ENCODE results near the gene RUNX1. TPM values are rescaled to one million over a fixed set of nuclear protein-coding genes. Genes with fewer than 3 reads are reported as not detected.

The RUNX1 gene
- polyA plus RNA-seq, 1 donor, result 9.2 TPM

DNA sequence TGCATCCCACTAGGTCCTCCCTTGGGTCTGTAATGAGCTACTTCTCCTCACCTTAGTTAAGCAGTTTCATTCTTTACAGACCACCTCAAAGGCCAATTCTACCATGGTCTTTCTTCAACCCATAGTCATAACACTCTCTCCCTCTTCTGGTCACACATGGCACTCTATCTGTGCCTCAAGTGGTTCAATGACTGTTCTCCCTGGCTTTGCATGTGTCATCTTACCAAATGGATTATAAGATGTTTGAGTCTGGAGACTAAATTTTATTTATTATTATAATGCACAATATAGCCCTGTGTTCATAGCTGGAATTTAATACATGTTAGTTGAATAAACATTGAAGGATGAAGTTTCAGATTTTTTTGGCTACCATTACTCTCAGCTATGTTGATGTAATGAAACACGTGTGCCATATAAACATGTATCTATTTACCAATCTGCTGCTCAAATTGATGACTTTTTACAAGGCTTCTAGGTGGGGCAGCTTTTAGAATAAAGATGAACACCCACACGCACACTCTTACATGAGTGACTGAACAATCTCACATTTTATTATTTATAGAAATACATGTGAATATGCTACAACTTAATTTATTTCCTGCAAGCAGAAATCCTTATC lies 102.1 kb downstream of the RUNX1 start:
- H3K27ac ChIP-seq (ENCODE audit: low read length), result no peak overlapping the region
- H3K36me3 ChIP-seq (ENCODE audit: control insufficient read depth, insufficient read depth, low read length), result no peaks in the 10 kb centered on the region
- no peaks in the 10 kb centered on the region for H3K9me3 ChIP-seq (ENCODE audit: control insufficient read depth, low read depth, low read length)
- no CpG with 5 or more reads among the region's 2 CpGs for WGBS (ENCODE audit: insufficient coverage, low lambda C conversion rate)
- no peaks in the 10 kb centered on the region for H3K27me3 ChIP-seq (ENCODE audit: control insufficient read depth, insufficient read depth, low read length)
- H3K4me3 ChIP-seq (ENCODE audit: low read length), result no peak overlapping the region
- no peaks in the 10 kb centered on the region for H3K4me1 ChIP-seq (ENCODE audit: control insufficient read depth, insufficient read depth, low read length)
- no peak for DNase-seq

DNA sequence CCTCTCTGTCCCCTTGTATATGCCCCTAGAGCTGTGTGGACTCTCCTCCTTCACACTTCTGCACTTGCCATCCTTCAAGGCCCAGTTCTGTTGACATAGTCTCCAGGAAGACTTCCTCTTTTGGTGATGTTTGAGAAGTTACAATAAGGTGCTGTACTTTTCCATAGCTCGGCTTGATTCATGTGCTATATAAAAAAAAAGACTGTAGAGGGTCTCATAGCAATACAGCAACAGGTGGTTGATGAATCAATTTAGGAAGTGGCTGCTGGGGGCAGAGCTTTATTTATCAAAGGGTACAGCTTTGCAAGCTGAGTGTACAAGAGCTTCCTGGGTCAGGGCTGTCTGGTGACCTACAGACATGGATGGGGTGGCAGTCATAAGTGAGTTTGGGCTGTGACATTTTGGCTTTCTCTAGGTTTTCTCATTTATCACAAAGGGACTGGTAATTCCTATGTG lies 102.7 kb downstream of the RUNX1 start:
- no peaks in the 10 kb centered on the region for H3K9me3 ChIP-seq (ENCODE audit: control insufficient read depth, low read depth, low read length)
- DNase-seq, result no peak
- H3K27ac ChIP-seq (ENCODE audit: low read length), result no peak overlapping the region
- H3K4me1 ChIP-seq (ENCODE audit: control insufficient read depth, insufficient read depth, low read length), result no peaks in the 10 kb centered on the region
- WGBS (ENCODE audit: insufficient coverage, low lambda C conversion rate), result no CpG with 5 or more reads among the region's 1 CpG
- no peaks in the 10 kb centered on the region for H3K27me3 ChIP-seq (ENCODE audit: control insufficient read depth, insufficient read depth, low read length)
- H3K4me3 ChIP-seq (ENCODE audit: low read length), result no peak overlapping the region
- no peaks in the 10 kb centered on the region for H3K36me3 ChIP-seq (ENCODE audit: control insufficient read depth, insufficient read depth, low read length)

DNA sequence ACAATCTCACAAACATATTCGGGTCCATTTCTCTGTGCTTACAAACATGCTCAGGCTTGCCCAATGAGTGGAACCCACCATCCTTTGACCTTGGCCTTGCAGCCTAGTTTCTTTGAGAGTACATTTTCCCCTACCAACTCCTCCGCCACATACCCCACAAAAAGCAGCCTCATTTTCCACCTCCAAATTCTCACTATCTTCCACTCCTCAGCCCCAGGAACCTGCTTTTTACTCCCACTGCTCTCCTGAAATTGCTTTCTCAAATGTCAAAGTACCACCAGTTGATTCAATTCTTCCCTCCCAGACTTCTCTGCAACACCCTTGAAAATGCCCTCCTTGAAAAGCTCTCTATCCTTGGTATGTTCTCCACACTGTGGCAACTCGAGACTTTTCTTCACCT lies 103.8 kb downstream of the RUNX1 start:
- Histone ChIP-seq H3K36me3 (ENCODE audit: control insufficient read depth, insufficient read depth, low read length) (no peaks in the 10 kb centered on the region), H3K4me3 (ENCODE audit: low read length) (no peak overlapping the region), H3K27me3 (ENCODE audit: control insufficient read depth, insufficient read depth, low read length) (no peaks in the 10 kb centered on the region), H3K4me1 (ENCODE audit: control insufficient read depth, insufficient read depth, low read length) (no peaks in the 10 kb centered on the region), H3K9me3 (ENCODE audit: control insufficient read depth, low read depth, low read length) (no peaks in the 10 kb centered on the region), H3K27ac (ENCODE audit: low read length) (no peak overlapping the region)
- WGBS (ENCODE audit: insufficient coverage, low lambda C conversion rate), result 92% methylated on average over 2 of the region's 3 CpGs
- no peak for DNase-seq

DNA sequence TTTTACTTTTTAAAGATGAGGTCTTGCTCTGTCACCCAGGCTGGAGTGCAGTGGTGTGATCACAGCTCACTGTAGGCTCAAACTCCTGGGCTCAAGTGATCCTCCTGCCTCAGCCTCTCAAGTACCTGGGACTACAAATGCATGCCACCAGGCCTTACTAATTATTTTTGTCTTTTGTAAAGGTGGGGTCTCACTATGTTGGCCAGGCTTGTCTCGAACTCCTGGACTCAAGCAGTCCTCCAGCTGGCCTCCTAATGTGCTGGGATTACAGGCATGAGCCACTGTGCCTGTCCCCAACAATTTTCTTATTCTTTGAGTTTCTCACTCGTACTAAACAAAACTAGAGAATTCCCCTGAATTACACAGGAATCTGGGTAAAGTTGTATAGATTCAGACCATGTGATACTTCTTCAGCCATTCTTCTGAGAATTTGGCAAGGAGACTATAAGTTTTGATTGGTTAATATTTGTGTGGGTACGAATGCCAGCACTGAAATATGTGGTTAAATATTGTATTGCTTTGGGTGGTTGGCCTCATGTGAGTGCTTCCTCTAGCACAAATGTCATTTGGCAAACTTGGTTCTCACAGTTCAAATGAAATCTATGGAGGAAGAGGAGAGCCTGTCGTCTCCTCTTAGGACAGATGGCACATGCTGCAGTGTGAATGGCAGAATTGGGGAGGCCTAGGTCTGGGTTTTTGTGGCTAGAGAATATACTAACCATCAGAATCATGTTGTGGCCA lies 104.9 kb downstream of the RUNX1 start:
- Histone ChIP-seq H3K27ac (ENCODE audit: low read length) (no peak overlapping the region), H3K4me3 (ENCODE audit: low read length) (no peak overlapping the region)
- WGBS (ENCODE audit: insufficient coverage, low lambda C conversion rate), result 100% methylated on average over 1 of the region's 4 CpGs

DNA sequence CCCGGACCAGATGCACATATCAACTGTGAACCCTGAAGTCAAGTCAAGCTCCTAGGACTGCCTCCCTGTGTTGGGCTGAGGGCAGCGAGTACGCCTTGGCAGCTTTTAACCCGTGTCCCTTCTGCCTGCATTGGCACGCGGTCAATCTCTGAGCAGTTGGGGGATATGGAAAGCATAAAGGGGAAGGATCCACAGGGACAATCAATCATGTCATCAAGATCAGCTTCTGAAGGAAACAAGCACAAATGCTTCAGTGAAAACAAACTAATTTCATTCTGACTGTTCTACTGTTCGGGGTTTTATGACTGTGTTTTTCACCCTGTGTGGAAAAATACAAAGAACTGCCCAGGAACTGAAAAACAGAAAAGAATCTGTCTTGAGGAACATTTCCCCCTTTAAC lies 106.2 kb downstream of the RUNX1 start:
- no peaks in the 10 kb centered on the region for H3K9me3 ChIP-seq (ENCODE audit: control insufficient read depth, low read depth, low read length)
- no peaks in the 10 kb centered on the region for H3K4me1 ChIP-seq (ENCODE audit: control insufficient read depth, insufficient read depth, low read length)
- no CpG with 5 or more reads among the region's 7 CpGs for WGBS (ENCODE audit: insufficient coverage, low lambda C conversion rate)
- H3K4me3 ChIP-seq (ENCODE audit: low read length), result no peak overlapping the region
- no peaks in the 10 kb centered on the region for H3K36me3 ChIP-seq (ENCODE audit: control insufficient read depth, insufficient read depth, low read length)
- no peaks in the 10 kb centered on the region for H3K27me3 ChIP-seq (ENCODE audit: control insufficient read depth, insufficient read depth, low read length)
- no peak for DNase-seq
- H3K27ac ChIP-seq (ENCODE audit: low read length), result no peak overlapping the region

More for the DNA sequence above, 104.9 kb downstream of the RUNX1 start:
- Histone ChIP-seq H3K27me3 (ENCODE audit: control insufficient read depth, insufficient read depth, low read length) (no peaks in the 10 kb centered on the region), H3K9me3 (ENCODE audit: control insufficient read depth, low read depth, low read length) (no peaks in the 10 kb centered on the region), H3K36me3 (ENCODE audit: control insufficient read depth, insufficient read depth, low read length) (no peaks in the 10 kb centered on the region), H3K4me1 (ENCODE audit: control insufficient read depth, insufficient read depth, low read length) (no peaks in the 10 kb centered on the region)
- no peak for DNase-seq

DNA sequence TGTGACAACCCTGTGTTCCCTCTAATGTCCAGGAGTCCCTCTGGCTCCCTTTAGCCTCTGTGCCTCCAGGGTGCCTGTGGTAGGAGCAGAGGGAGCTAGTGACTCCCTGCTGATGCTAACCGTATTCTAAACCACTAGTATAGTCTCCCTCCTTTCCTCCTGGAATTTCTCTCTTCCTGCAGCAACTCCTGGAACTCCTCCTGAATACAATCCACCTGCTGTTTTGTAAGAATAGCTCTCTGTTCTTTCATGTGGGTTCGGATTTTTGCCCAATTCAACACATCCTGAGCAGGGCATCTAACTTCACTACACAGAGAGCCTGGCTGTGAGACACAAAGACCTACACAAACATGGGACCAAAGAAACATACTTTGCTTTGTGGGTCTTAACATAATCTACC lies 107.9 kb downstream of the RUNX1 start:
- Histone ChIP-seq H3K36me3 (ENCODE audit: control insufficient read depth, insufficient read depth, low read length) (no peaks in the 10 kb centered on the region), H3K27me3 (ENCODE audit: control insufficient read depth, insufficient read depth, low read length) (no peaks in the 10 kb centered on the region)

DNA sequence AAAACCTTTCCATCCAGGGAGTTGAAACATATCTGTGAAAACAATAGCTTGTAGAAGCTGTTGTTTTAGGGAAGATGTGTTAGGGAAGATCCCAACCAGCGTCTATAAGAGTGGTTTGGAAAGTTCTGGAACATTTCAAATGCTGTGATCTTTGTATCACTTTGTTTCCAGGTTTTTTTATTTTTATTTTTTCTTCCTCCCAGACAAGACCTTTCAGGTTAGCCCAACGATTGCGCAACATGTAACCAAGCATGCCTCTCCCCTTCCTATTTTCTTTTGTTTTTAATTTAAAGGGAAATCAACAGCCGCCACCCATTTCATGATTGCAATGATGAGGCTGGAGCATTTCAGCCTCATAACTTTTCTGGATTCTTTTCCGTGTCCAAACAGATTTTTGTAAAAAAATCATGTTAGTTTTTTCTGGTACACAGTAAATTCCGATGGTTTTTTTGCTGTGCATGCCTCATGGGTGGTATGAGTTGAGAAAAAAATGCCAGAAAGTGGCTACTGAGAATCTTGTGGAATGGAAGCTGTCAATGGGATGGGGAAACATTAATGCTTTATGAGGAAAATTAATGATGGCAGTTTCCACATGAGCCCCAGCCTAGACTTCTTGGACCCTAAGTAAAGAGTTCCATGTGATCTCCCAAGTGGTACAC lies 109.3 kb downstream of the RUNX1 start:
- whole genome bisulfite sequencing (ENCODE audit: insufficient coverage, low lambda C conversion rate), result 96% methylated on average over 5 of the region's 6 CpGs
- Histone ChIP-seq H3K36me3 (ENCODE audit: control insufficient read depth, insufficient read depth, low read length) (no peaks in the 10 kb centered on the region), H3K9me3 (ENCODE audit: control insufficient read depth, low read depth, low read length) (no peaks in the 10 kb centered on the region), H3K4me3 (ENCODE audit: low read length) (no peak overlapping the region), H3K4me1 (ENCODE audit: control insufficient read depth, insufficient read depth, low read length) (no peaks in the 10 kb centered on the region), H3K27ac (ENCODE audit: low read length) (no peak overlapping the region), H3K27me3 (ENCODE audit: control insufficient read depth, insufficient read depth, low read length) (no peaks in the 10 kb centered on the region)
- DNase-seq, result no peak

More for the DNA sequence above, 107.9 kb downstream of the RUNX1 start:
- Histone ChIP-seq H3K9me3 (ENCODE audit: control insufficient read depth, low read depth, low read length) (no peaks in the 10 kb centered on the region), H3K4me3 (ENCODE audit: low read length) (no peak overlapping the region), H3K4me1 (ENCODE audit: control insufficient read depth, insufficient read depth, low read length) (no peaks in the 10 kb centered on the region), H3K27ac (ENCODE audit: low read length) (no peak overlapping the region)
- no peak for DNase-seq
- no CpG with 5 or more reads among the region's 2 CpGs for WGBS (ENCODE audit: insufficient coverage, low lambda C conversion rate)

DNA sequence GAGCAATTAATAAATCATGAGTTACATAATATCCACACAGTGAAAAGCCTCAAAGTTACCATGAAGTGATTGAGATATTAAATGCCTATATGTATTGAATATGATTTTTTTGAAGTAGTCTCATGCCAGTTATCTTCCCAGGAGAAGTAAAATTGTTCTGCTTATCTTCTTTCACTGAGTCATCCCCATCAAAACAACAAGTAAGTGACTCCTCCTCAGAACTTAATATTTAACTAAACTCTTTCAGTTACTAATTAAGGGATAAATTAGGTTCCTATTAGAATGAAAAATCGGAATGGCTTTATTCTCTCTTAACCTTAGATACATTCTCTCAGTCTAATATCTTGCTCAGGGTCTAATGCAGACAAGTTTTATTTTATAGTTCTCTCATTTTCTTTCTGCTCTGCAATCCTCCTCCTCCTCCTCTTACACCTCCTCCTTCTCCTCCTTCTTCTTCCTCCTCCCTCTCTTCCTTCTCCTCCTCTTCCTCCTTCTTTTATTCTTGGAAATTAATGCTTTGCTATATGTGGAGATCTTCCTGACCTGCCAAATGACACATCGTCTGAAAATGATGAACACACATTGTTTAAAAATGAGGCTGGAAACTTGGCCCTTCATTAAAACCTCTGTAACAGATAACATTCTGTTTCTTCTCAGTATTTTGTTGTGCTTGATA lies 110.9 kb downstream of the RUNX1 start:
- 40% methylated on average over 1 of the region's 2 CpGs for WGBS (ENCODE audit: insufficient coverage, low lambda C conversion rate)
- Histone ChIP-seq H3K27ac (ENCODE audit: low read length) (no peak overlapping the region), H3K27me3 (ENCODE audit: control insufficient read depth, insufficient read depth, low read length) (no peaks in the 10 kb centered on the region), H3K4me1 (ENCODE audit: control insufficient read depth, insufficient read depth, low read length) (no peaks in the 10 kb centered on the region), H3K36me3 (ENCODE audit: control insufficient read depth, insufficient read depth, low read length) (no peaks in the 10 kb centered on the region), H3K9me3 (ENCODE audit: control insufficient read depth, low read depth, low read length) (no peaks in the 10 kb centered on the region), H3K4me3 (ENCODE audit: low read length) (no peak overlapping the region)
- no peak for DNase-seq

DNA sequence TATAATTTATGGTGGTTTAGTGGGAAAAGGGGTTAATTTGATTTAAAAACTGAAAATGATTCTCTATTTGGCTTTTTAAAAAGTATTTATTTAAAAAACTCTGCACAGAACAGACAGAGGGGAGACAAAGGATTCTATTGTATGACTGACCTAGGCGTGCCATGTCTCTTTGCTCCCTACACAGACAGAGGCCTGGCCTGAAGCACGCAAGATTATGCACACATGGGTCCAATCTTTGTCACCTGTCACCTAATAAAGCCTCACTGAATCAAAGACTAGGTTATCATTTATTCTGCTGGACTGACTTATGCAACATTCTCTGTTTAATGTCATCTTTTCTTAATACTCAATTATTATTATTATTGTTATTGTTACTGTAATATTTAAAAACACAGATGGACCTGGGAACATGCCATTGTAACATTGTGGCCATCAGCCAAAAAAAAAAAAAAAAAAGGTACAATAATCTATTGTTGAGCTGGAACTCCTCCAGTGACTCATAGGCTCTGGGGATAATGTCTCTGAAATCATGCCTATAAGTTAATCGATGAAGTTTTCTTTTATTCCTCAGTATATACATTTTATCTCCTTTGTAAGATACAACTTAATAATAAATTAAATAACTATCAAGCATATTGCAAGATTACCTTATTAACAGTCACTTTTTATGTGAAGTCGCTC lies 112.1 kb downstream of the RUNX1 start:
- WGBS (ENCODE audit: insufficient coverage, low lambda C conversion rate), result 78% methylated on average over 1 of the region's 4 CpGs
- DNase-seq, result peak in 1 of 2 donors; percentile 24
- Histone ChIP-seq H3K27me3 (ENCODE audit: control insufficient read depth, insufficient read depth, low read length) (no peaks in the 10 kb centered on the region), H3K9me3 (ENCODE audit: control insufficient read depth, low read depth, low read length) (no peaks in the 10 kb centered on the region), H3K4me1 (ENCODE audit: control insufficient read depth, insufficient read depth, low read length) (no peaks in the 10 kb centered on the region), H3K4me3 (ENCODE audit: low read length) (no peak overlapping the region), H3K27ac (ENCODE audit: low read length) (no peak overlapping the region), H3K36me3 (ENCODE audit: control insufficient read depth, insufficient read depth, low read length) (no peaks in the 10 kb centered on the region)

DNA sequence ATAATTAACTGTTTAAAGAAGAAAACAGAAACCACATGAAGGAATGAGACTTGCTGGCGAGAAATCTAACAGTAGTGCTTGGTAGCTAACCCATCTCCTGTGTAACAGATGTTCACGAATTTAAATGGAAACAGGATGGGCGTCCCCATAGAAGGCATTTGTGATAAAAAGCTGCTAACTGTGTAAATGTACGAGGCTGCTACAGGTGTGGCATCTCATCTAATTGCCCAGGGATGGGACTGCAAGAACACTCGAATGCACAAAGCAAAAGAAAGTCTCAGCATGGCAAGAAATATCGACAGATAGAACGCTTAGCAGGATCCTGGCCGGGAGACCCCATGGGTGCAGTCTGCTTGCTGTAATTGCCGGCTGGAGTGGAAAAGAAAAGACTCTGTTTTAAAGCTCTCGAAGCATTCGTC lies 112.7 kb downstream of the RUNX1 start:
- 60% methylated on average over 2 of the region's 11 CpGs for WGBS (ENCODE audit: insufficient coverage, low lambda C conversion rate)
- DNase-seq, result no peak

More for the DNA sequence above, 112.7 kb downstream of the RUNX1 start:
- H3K36me3 ChIP-seq (ENCODE audit: control insufficient read depth, insufficient read depth, low read length), result no peaks in the 10 kb centered on the region
- H3K27me3 ChIP-seq (ENCODE audit: control insufficient read depth, insufficient read depth, low read length), result no peaks in the 10 kb centered on the region
- H3K4me3 ChIP-seq (ENCODE audit: low read length), result no peak overlapping the region
- H3K27ac ChIP-seq (ENCODE audit: low read length), result no peak overlapping the region
- no peaks in the 10 kb centered on the region for H3K4me1 ChIP-seq (ENCODE audit: control insufficient read depth, insufficient read depth, low read length)
- no peaks in the 10 kb centered on the region for H3K9me3 ChIP-seq (ENCODE audit: control insufficient read depth, low read depth, low read length)

All from large intestine (tissue), 3 donors.